ENCODE measurements around the gene CNGA4. TPM values are rescaled to one million over a fixed set of nuclear protein-coding genes. Genes with fewer than 3 reads are reported as not detected.
A peak's percentile ranks its signal among the peaks of the same experiment; 100 is the strongest.

Gene CNGA4
- total and polyA plus RNA-seq, 3 donors from 2014 or later = 7.9 to 14.4 (median 9.1) TPM

GRCh38 chr11:6251990-6252473 lies 13.1 kb downstream of the CNGA4 start:
- WGBS, 2 donors = 43 to 49% methylated on average over 6 of the region's 6 CpGs
- intact Hi-C loops (cut with DNase I; ENCODE audit: low total_unique reads) = no loop called here
- peak; percentile 89 for DNase-seq
- Histone ChIP-seq H3K36me3 (ENCODE audit: low read depth, missing control alignments) (no peaks in the 10 kb centered on the region), H3K9me3 (no peaks in the 10 kb centered on the region), H3K4me3 (no peak overlapping the region), H3K4me1 (peaks cover 23% of the 10 kb centered on the region), H3K27ac (peak overlapping the region; percentile 66 to 77), H3K27me3 (no peaks in the 10 kb centered on the region)
- TF ChIP-seq POLR2A (IDR thresholded peaks at IDR 0.05) (no peak), CTCF (IDR thresholded peaks at IDR 0.05) (no peak)

GRCh38 chr11:6253197-6253596 lies 14.3 kb downstream of the CNGA4 start:
- intact Hi-C loops (cut with DNase I; ENCODE audit: low total_unique reads) = no loop called here
- Histone ChIP-seq H3K4me1 (peaks cover 23% of the 10 kb centered on the region), H3K4me3 (no peak overlapping the region), H3K27ac (peak overlapping the region; percentile 66 to 77), H3K9me3 (no peaks in the 10 kb centered on the region), H3K36me3 (ENCODE audit: low read depth, missing control alignments) (no peaks in the 10 kb centered on the region), H3K27me3 (no peaks in the 10 kb centered on the region)
- no peak for TF ChIP-seq POLR2A (IDR thresholded peaks at IDR 0.05)
- TF ChIP-seq CTCF (IDR thresholded peaks at IDR 0.05) = no peak
- WGBS, 2 donors = 76 to 92% methylated on average over 1 of the region's 1 CpG
- no peak for DNase-seq

- DNase-seq = no peak
Observed at GRCh38 chr11:6258141-6258540, 19.3 kb downstream of the CNGA4 start.

GRCh38 chr11:6258571-6259081 lies 19.7 kb downstream of the CNGA4 start:
- TF ChIP-seq CTCF (IDR thresholded peaks at IDR 0.05) = no peak
- TF ChIP-seq POLR2A (IDR thresholded peaks at IDR 0.05) = no peak
- Histone ChIP-seq H3K36me3 (ENCODE audit: low read depth, missing control alignments) (no peaks in the 10 kb centered on the region), H3K9me3 (no peaks in the 10 kb centered on the region), H3K4me1 (peaks cover 12% of the 10 kb centered on the region), H3K4me3 (peak overlapping the region in 1 of 2 donors; percentile 51), H3K27ac (no peak overlapping the region), H3K27me3 (no peaks in the 10 kb centered on the region)
- 10% methylated on average over 16 of the region's 16 CpGs for WGBS, 2 donors
- DNase-seq = no peak
- intact Hi-C loops (cut with DNase I; ENCODE audit: low total_unique reads) = no loop called here

More at GRCh38 chr11:6258141-6258540, 19.3 kb downstream of the CNGA4 start:
- H3K27me3 ChIP-seq = no peaks in the 10 kb centered on the region
- no peaks in the 10 kb centered on the region for H3K9me3 ChIP-seq
- no peak overlapping the region for H3K4me3 ChIP-seq
- 78 to 82% methylated on average over 3 of the region's 3 CpGs for WGBS, 2 donors
- H3K27ac ChIP-seq = no peak overlapping the region
- intact Hi-C loops (cut with DNase I; ENCODE audit: low total_unique reads) = no loop called here
- H3K36me3 ChIP-seq (ENCODE audit: low read depth, missing control alignments) = no peaks in the 10 kb centered on the region
- TF ChIP-seq POLR2A (IDR thresholded peaks at IDR 0.05) = no peak
- H3K4me1 ChIP-seq = peaks cover 12% of the 10 kb centered on the region

- intact Hi-C loops (cut with DNase I; ENCODE audit: low total_unique reads) = no loop called here
- Histone ChIP-seq H3K4me1 (peaks cover 12% of the 10 kb centered on the region), H3K36me3 (ENCODE audit: low read depth, missing control alignments) (no peaks in the 10 kb centered on the region), H3K27me3 (no peaks in the 10 kb centered on the region), H3K4me3 (no peak overlapping the region), H3K9me3 (no peaks in the 10 kb centered on the region), H3K27ac (no peak overlapping the region)
- no peak for TF ChIP-seq POLR2A (IDR thresholded peaks at IDR 0.05)
- no peak for DNase-seq
- 43 to 60% methylated on average over 5 of the region's 5 CpGs for WGBS, 2 donors
Observed at GRCh38 chr11:6260207-6260726, 21.4 kb downstream of the CNGA4 start.

GRCh38 chr11:6263662-6264061 lies 24.8 kb downstream of the CNGA4 start:
- intact Hi-C loops (cut with DNase I; ENCODE audit: low total_unique reads) = no loop called here
- peaks cover 9% of the 10 kb centered on the region for H3K4me1 ChIP-seq
- H3K4me3 ChIP-seq = no peak overlapping the region
- DNase-seq = no peak
- 97% methylated on average over 1 of the region's 1 CpG for WGBS, 2 donors
- H3K27ac ChIP-seq = no peak overlapping the region
- no peaks in the 10 kb centered on the region for H3K9me3 ChIP-seq
- TF ChIP-seq POLR2A (IDR thresholded peaks at IDR 0.05) (no peak), CTCF (IDR thresholded peaks at IDR 0.05) (no peak)
- no peaks in the 10 kb centered on the region for H3K36me3 ChIP-seq (ENCODE audit: low read depth, missing control alignments)
- H3K27me3 ChIP-seq = no peaks in the 10 kb centered on the region

Measured in testis (tissue), 3 donors.